ENCODE results near the gene DOC2A.

Gene DOC2A

GRCh38 chr16:30018731-30019158 lies 7.9 kb upstream of the DOC2A start (continued):
- TF ChIP-seq, protein P1, sequence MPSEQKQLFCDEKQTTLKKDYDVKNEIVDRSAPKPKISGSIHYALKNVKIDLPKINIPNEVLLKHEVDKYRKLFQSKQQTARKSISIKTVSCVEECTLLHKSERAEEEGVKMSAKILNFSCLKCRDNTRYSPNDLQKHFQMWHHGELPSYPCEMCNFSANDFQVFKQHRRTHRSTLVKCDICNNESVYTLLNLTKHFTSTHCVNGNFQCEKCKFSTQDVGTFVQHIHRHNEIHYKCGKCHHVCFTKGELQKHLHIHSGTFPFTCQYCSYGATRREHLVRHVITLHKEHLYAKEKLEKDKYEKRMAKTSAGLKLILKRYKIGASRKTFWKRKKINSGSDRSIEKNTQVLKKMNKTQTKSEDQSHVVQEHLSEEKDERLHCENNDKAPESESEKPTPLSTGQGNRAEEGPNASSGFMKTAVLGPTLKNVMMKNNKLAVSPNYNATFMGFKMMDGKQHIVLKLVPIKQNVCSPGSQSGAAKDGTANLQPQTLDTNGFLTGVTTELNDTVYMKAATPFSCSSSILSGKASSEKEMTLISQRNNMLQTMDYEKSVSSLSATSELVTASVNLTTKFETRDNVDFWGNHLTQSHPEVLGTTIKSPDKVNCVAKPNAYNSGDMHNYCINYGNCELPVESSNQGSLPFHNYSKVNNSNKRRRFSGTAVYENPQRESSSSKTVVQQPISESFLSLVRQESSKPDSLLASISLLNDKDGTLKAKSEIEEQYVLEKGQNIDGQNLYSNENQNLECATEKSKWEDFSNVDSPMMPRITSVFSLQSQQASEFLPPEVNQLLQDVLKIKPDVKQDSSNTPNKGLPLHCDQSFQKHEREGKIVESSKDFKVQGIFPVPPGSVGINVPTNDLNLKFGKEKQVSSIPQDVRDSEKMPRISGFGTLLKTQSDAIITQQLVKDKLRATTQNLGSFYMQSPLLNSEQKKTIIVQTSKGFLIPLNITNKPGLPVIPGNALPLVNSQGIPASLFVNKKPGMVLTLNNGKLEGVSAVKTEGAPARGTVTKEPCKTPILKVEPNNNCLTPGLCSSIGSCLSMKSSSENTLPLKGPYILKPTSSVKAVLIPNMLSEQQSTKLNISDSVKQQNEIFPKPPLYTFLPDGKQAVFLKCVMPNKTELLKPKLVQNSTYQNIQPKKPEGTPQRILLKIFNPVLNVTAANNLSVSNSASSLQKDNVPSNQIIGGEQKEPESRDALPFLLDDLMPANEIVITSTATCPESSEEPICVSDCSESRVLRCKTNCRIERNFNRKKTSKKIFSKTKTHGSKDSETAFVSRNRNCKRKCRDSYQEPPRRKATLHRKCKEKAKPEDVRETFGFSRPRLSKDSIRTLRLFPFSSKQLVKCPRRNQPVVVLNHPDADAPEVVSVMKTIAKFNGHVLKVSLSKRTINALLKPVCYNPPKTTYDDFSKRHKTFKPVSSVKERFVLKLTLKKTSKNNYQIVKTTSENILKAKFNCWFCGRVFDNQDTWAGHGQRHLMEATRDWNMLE (tag by site-specific recombination; conservative IDR thresholded peaks at IDR 0.05; ENCODE audit: low read depth), result no peak
- TF ChIP-seq ZFP69B (tag by site-specific recombination; IDR thresholded peaks at IDR 0.05) (peak; percentile 74; the same call in 1 of the 2 replicates), ZNF138 (tag by site-specific recombination; IDR thresholded peaks at IDR 0.05; ENCODE audit: borderline replicate concordance) (no peak), ZBTB1 (tag by site-specific recombination; IDR thresholded peaks at IDR 0.05) (no peak), ZNF416 (tag by site-specific recombination; IDR thresholded peaks at IDR 0.05) (no peak), ZNF623 (tag by site-specific recombination; IDR thresholded peaks at IDR 0.05) (peak; percentile 35; the same call in 1 of the 2 replicates), ZNF785 (tag by site-specific recombination; IDR thresholded peaks at IDR 0.05) (no peak), ZNF112 (tag by site-specific recombination; IDR thresholded peaks at IDR 0.05) (0 out of 2 replicates have a peak, but pooled peaks have one; percentile 33), ZNF610 (tag by site-specific recombination; IDR thresholded peaks at IDR 0.05; ENCODE audit: borderline replicate concordance) (no peak), ZBTB44 (tag by site-specific recombination; IDR thresholded peaks at IDR 0.05) (no peak), ZNF571 (tag by site-specific recombination; IDR thresholded peaks at IDR 0.05) (no peak), ZNF645 (tag by site-specific recombination; IDR thresholded peaks at IDR 0.05) (no peak), ZNF624 (tag by site-specific recombination; IDR thresholded peaks at IDR 0.05) (no peak), SP7 (tag by site-specific recombination; IDR thresholded peaks at IDR 0.05) (peak; percentile 95), ZFP3 (tag by site-specific recombination; IDR thresholded peaks at IDR 0.05; ENCODE audit: low read depth) (no peak), TRIM28 (IDR thresholded peaks at IDR 0.05; ENCODE audit: borderline replicate concordance, low read length) (no peak), WT1 (tag by site-specific recombination; IDR thresholded peaks at IDR 0.05) (no peak), ZNF433 (tag by site-specific recombination; IDR thresholded peaks at IDR 0.05; ENCODE audit: low read depth) (no peak), ZEB2 (tag by site-specific recombination; IDR thresholded peaks at IDR 0.05) (peak; percentile 81; the same call in 1 of the 2 replicates), ZNF18 (tag by site-specific recombination; IDR thresholded peaks at IDR 0.05) (no peak), ZNF837 (tag by site-specific recombination; IDR thresholded peaks at IDR 0.05) (no peak), ZSCAN30 (tag by site-specific recombination; IDR thresholded peaks at IDR 0.05) (no peak), ZNF629 (tag by site-specific recombination; IDR thresholded peaks at IDR 0.05) (peak; percentile 90), ZNF664 (tag by site-specific recombination; IDR thresholded peaks at IDR 0.05) (no peak), OVOL3 (tag by site-specific recombination; IDR thresholded peaks at IDR 0.05) (no peak), ZNF561 (tag by site-specific recombination; IDR thresholded peaks at IDR 0.05; ENCODE audit: borderline replicate concordance) (no peak), GLI4 (tag by site-specific recombination; IDR thresholded peaks at IDR 0.05) (no peak), ZSCAN16 (tag by site-specific recombination; IDR thresholded peaks at IDR 0.05) (no peak), YY1 (tag by site-specific recombination; IDR thresholded peaks at IDR 0.05) (no peak), ZNF221 (tag by site-specific recombination; IDR thresholded peaks at IDR 0.05; ENCODE audit: borderline replicate concordance) (no peak), GLI2 (tag by site-specific recombination; IDR thresholded peaks at IDR 0.05; ENCODE audit: borderline replicate concordance, low read depth) (no peak)
- TF ChIP-seq, protein P2, sequence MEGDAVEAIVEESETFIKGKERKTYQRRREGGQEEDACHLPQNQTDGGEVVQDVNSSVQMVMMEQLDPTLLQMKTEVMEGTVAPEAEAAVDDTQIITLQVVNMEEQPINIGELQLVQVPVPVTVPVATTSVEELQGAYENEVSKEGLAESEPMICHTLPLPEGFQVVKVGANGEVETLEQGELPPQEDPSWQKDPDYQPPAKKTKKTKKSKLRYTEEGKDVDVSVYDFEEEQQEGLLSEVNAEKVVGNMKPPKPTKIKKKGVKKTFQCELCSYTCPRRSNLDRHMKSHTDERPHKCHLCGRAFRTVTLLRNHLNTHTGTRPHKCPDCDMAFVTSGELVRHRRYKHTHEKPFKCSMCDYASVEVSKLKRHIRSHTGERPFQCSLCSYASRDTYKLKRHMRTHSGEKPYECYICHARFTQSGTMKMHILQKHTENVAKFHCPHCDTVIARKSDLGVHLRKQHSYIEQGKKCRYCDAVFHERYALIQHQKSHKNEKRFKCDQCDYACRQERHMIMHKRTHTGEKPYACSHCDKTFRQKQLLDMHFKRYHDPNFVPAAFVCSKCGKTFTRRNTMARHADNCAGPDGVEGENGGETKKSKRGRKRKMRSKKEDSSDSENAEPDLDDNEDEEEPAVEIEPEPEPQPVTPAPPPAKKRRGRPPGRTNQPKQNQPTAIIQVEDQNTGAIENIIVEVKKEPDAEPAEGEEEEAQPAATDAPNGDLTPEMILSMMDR (tag by site-specific recombination; IDR thresholded peaks at IDR 0.05), result no peak
